Neural progenitor cell (in vitro differentiated cells): Measurements from ENCODE around the gene ZFP3.

Experiments used
- CTCF ChIP-seq: fragments of 200-600 bp; sonication (generic); IDR thresholded peaks from 2 replicates; pipeline ENCODE4 v1.5.1; 2017; ENCODE audit warnings: antibody characterized with exemption, mild to moderate bottlenecking
- EZH2 ChIP-seq: fragments of 200-600 bp; sonication (generic); IDR thresholded peaks from 2 replicates; pipeline ENCODE4 v1.6.1; 2017; ENCODE audit warnings: antibody characterized with exemption, mild to moderate bottlenecking, moderate library complexity
- EZH2phosphoT487 ChIP-seq: fragments of 200-600 bp; sonication (generic); IDR thresholded peaks from 2 replicates; pipeline ENCODE4 v1.6.1; 2017; ENCODE audit warnings: antibody characterized with exemption

GRCh38 chr17:5111402-5112204, 33.3 kb downstream of the ZFP3 start, which contains the start of gene ZNF232:
- TF ChIP-seq CTCF = no peak
- TF ChIP-seq EZH2 = no peak
- no peak for TF ChIP-seq EZH2phosphoT487
